Fibroblast of skin of right biceps (primary cell): ENCODE results near the gene ZCCHC14.

ENCODE experiments used
- DNase-seq: peaks from one replicate; pipeline ENCODE4 v3.0.0-alpha.2; 2013

The ZCCHC14 gene

GRCh38 chr16:87422106-87422505, 70.7 kb downstream of the ZCCHC14 start:
- no peak for DNase-seq

GRCh38 chr16:87421003-87421912, 71.6 kb downstream of the ZCCHC14 start:
- no peak for DNase-seq

GRCh38 chr16:87420026-87421002, 72.5 kb downstream of the ZCCHC14 start:
- no peak for DNase-seq

GRCh38 chr16:87418644-87419043, 74.2 kb downstream of the ZCCHC14 start:
- DNase-seq = no peak

- no peak for DNase-seq
Measured at GRCh38 chr16:87418216-87418615, 74.6 kb downstream of the ZCCHC14 start.

GRCh38 chr16:87417528-87417910, 75.3 kb downstream of the ZCCHC14 start:
- DNase-seq = no peak

- DNase-seq = peak; percentile 59
Measured at GRCh38 chr16:87416826-87417527, 75.8 kb downstream of the ZCCHC14 start.

- DNase-seq = no peak
Measured at GRCh38 chr16:87415441-87415840, 77.4 kb downstream of the ZCCHC14 start.

GRCh38 chr16:87414251-87414680, 78.6 kb downstream of the ZCCHC14 start:
- no peak for DNase-seq

DNA sequence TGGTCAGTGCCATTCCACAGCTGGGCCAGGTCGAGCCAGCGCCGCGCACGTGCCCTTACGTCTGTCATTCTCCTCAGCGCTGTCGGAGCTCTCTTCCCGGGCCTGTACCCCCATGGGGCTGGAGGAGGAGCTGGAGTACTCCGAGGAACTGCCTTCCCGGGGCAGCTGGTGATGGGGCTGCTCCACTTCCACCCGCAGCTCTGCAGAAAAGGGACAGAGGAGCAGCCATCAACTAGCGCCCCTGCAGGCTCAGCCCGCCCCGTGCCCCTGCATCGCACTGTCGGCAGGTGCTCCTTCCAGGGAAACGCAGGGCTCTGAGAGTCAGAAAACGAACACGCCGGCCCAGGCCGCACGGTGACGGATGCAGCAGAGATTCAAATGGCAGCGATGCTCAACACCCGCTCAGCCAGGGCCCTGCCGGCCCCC, 79.8 kb downstream of the ZCCHC14 start:
- no peak for DNase-seq

- DNase-seq = no peak
Measured at GRCh38 chr16:87412371-87412995, 80.3 kb downstream of the ZCCHC14 start.

DNA sequence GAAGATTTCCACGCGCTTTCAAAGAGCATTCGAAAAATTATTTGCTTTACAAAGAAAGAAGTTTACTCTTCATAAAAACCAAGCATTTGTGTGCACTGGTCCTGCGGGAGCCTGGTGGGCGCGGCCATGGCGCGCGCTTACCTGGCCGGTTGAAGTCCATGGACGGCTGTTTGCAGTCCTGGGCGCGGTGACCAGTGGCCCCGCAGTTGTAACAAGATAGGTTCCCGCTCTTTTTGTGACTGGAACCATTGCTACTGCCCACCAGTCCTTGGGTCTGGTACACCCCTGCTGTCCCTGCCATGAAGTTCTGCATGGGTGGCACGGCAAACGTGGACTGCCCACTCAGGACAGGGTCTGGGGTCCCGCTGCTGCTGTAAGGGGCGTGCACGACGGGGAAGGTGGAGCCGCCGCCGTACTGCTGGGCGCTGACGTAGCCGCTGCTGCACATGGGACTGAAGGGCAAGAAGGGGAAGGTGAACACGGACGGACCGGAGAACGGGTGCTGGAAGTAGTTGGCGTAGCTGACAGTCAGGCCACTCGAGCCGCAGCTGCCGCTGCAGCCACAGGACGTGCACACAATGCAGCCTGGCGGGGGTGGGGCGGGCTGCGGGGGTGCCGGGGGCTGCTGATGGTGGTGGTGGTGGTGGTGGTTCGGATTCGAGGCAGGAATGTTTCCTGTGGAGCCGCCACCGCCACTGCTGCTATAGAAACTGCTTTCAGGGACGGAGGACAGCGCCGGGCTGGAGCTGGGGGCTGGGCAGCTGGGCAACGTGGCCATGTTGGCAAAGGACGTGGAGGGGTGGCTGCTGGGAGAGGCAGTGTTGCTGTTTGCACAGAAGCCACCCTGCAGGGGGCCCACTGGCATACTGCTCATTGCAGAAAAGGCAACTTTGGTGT, 81.2 kb downstream of the ZCCHC14 start:
- DNase-seq = no peak

GRCh38 chr16:87410968-87411367, 81.9 kb downstream of the ZCCHC14 start:
- no peak for DNase-seq

DNA sequence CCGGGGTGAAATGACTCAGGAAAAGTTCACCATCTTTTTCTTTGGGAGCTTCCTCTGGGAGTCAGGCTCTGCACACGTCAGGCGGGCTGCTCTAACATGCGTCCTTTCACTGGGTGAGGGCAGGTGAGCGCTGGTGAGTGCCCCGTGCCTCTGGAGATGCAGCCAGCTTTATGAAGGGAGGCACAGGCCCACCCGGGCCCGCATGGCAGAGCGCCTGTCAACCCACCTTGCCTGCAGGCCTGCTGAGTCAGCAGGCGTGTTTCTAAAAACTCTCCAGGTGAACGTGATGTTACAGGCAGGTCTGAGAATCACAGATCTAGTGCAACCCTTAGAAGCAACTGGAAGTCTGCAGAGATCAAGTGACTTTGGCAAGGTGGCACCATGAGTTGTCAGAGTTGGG, 82.3 kb downstream of the ZCCHC14 start:
- DNase-seq = no peak

DNA sequence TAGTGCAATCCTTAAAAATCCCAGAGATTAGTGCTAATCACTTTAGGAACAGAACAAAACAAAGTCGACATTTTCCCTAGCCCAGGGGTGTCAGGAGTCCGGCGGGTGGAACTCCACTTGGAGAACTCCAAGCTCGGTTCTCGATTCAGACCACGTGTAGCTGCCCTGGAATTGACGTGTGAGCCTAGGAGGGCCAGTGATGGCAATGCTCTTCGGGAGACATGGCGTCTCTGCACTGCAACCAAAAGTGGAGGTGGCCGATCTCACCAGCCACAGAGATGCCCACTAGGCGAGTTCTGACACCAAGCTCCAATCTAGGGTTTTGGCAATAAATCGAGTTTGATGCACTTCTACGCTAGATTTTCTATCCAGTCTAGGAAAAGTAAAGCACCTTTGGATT, 83.0 kb downstream of the ZCCHC14 start:
- no peak for DNase-seq

DNA sequence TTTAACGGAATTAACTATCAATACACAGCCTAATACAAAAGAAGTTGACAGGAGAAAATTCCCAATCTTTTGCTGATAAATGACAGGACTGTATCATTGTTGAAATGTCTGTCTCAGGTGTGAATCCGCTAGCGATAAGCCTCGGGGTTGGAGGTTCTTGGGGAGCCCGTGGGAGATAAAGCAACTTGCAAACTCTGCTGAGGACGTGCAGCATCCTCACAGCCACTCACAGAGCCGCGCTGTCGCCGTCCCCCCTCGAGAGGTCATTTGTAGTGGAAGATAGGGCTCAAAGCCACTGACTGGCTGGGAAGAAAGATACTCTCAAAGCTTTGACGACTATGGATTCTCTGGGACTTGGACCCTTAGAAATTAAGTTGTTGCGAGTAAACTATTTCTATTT, 83.7 kb downstream of the ZCCHC14 start:
- DNase-seq = no peak

- DNase-seq = no peak
Measured at GRCh38 chr16:87407511-87408112, 85.2 kb downstream of the ZCCHC14 start.

DNA sequence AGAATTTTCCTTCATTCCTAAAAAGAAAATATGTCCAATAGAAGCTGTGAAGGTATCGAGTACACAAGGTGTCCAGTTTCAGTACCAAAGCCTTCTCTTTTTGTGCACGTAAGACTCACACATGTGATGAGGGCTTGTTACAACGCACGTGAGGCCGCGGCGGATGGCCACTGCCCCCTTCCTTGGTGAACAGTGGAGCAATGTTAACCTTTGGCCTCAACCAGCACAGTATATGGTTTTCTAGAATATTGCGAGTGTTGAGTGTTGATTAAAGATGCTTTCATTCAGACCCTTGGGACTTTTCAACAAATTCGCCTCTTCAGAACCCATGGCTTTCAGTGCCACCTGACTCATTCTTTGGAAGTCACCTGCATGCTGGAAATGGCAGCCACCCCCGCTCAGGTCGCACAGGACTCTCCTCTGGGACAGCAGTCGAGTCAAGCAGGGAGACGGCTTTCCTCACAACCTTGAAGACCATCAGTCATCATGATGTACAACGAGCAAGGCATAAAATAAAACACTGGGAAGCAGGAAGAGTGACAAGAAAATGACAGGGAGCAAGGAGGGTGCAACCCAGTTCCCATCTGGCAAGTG, 86.2 kb downstream of the ZCCHC14 start:
- DNase-seq = no peak

GRCh38 chr16:87404764-87405625, 87.8 kb downstream of the ZCCHC14 start:
- no peak for DNase-seq
